HL-60/S4 (cell line): ENCODE results near the gene DDX54.
"Not testable (repeated sequence)": the region's sequence is repeated elsewhere in the genome, so short reads cannot be mapped to it uniquely, and the experiment has no call there.

Experiments
- in situ Hi-C: fragments of 300-500 bp; cut with MboI; formaldehyde crosslinking; loops from 2 replicates; pipeline ENCODE4 v1.14.3; 2022; ENCODE audit warnings: low sequenced_read_pairs

The DDX54 gene

DNA sequence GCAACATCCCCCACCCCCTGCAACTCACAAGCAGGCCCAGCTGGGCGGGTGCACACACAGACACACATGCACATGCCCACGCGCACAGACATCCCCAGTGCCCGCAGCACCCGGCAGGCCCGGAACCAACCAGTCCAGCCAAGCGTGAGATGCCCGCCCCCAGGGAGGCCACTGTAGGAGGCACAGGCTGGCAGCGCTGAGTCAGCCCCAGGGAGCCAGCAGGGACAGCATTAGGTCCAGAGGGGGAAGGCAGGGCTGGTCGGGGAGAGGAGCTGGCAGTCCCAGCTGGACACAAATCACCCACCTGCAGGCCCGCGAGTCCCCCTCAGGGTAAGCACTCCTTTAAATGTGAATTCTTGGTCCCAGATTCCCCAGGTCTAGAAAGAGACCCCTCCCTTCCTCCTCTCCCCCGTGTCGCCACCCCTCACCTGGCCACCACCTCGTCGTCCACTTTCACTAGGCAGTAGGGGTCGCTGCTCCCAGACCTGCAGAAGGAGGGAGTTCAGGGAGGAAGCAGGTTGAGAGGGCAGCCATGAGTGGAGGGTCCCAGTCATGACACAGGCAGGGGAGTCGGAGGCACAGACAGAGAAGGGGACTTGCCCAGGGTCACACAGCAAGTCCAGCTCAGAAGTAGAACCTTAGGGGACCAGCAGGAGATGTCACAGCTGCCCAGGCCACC is 54.7 kb downstream of the DDX54 start:
- in situ Hi-C loops = no loop called here

DNA sequence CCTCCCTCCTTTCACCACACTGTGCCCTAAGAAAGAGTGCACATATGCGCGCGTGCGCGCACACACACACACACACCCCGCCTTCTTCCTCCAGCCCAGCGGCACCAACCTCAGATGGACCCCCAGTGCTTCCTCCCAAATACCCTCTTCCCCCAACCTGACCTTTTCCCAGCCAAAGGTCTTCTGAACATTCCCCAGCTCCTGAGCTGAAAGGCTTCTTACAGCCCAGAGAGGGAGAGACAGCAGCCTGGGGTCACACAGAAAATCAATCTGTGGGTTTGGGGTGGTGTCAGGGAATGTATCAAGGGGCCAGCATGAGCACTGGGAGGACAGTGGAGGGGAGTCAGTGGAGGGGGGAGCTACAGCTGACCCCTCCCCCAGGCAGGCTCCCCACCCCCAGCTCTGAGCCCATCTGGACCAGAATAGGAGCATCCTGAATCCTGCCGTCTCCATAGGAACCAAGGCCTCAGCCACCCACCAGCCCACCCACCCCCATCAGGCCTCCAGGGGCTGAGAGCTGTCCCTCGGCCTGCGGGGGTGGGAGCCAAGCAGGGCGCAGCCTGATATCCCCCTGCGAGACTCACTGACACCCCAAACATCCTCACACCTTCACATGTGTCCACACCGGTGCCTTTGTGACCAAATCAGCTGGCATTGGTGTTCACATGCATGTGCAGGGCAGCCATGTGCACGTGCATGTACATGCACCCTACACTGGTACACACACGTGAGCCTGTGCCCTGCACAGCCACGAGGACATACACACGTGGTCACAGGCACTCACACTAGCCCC is 55.4 kb downstream of the DDX54 start:
- in situ Hi-C loops = no loop called here

DNA sequence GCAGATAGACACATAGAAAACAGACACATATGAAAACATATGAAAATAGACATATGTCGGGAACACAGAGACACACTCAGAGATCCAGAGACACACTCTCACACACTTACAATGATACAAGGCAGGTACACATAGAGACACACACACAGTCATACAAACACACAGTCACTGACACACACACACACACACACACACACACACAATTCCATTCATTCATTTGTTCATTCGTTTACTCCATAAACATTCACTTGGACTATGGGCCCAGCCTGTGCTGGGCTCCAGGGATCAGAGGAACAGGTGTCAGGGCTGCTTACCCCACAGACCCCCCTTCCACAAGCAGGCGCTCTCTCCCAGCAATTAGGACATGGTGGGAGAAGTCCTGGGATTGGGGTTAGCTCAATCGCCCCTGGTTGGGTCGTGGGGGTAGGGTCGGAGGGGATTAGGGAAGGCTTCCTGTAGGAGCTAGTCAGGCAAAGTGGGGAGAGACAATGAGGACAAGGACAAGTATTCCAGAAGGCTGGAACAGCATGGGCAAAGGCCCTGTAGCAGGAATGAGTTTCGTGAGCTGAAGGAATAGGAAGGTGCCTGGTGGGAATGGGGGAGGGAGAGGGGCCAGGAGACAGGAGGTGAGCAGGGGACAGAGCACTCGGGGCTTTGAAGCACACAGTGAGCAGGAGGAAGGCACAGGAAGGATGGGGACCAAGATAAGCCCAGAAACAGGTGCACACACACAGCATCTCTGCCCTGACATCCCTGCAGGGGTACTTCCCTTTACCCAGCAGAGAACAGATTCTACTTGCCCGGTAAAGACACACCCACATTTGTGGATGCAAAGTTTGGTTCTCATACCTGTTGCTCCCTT is 56.2 kb downstream of the DDX54 start:
- in situ Hi-C loops = no loop called here

DNA sequence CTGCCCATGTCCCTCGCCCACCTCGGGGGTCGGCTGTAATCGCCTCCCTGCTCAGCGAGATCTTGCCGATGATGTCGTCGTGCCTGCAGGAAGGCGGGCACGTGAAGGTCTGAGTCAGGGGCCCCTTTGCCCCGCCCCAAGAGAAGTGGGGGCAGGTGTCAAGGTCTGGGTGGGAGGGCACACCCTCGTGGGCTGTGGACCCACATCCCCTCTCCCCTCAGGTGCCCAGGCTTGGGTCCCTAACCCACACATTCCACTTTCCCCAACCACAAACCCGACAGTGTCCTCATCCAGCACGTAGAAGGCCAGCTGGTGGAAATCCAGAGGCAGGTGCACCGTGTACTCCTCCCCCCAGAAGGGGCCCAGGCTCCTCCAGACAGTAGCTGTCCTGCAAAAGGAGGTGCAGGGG is 57.5 kb downstream of the DDX54 start:
- in situ Hi-C loops = no loop called here

DNA sequence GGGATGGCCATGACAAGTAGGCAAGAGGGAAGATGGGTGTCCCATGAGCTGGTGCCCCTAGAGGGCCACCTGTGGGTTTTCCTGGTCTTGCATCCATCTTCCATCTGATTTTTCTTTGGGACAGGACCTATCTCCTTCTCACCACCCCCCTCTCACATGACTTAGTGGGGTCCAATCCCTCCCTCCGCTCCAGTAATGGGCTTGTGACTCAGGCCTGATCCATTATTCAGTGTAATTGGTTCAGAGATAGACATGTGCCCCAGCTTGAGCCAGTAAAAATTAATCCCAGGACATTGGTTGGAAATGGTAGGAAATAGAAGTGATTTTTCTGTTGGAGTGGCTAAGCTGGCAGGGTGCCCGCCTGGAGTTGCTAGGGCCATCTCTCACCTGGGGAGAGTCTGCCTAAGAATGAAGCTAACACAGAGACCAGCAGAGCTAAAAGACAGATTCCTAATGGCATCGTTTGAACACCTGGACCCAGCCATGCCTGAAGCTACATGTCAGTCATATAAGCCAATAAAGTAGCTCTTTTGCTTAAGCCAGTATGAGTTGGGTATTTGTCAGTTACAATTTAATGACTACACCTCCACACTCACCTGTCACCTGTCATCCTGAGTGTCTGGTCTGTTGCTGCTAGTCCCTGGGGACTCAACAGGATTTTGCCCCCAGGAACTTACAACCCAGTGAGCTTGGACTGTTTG is 64.5 kb downstream of the DDX54 start:
- in situ Hi-C loops = no loop called here

DNA sequence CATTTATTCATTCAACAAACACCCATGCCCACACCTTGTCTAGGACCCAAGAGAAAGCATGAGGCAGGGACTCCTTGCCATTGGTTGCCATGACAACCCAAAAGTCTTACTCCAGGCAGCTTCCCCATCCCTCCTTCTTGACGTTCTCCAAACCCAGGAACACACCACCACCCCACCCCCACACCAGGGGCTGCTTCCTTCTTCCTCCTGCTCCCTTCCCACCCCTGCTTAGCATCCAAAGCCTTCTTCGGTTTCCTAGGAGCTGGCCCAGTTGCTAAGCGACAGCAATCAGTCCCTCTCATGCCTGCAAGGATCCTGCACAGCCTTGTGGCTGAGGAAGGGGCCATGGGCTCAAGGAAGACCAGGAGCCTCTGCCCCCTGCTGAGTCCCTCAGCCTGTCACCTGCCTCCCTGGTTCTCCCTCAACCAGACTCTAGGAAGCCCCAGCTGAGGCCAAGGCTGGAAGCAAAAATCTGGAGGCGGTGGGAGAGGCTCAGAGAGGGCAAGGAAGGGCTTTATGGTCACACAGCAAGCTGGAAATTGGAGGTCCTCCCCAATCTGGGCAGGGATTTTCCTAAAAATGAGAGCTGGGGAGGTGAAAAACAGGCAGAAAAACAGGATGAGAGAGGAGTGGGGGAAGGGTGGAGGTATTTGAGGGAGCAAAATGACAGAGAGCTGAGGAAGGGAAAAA is 65.2 kb downstream of the DDX54 start:
- in situ Hi-C loops = no loop called here

DNA sequence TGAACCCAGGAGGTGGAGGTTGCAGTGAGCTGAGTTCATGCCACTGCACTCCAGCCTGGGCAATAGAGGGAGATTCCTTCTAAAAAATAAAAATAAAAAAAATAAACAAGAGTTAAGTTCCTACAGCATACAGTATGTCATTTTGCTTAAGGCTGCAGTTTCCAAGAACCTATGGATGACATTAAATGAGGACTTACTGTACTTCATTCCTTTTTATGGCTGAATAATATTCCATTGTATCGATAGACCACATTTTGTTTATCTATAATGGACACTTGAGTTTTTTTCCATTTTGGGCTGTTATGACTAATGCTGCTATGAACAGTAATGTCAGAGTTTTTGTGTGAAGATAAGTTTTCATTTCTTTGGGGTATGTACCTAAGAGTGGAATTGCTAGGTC is 67.1 kb downstream of the DDX54 start:
- in situ Hi-C loops = no loop called here

DNA sequence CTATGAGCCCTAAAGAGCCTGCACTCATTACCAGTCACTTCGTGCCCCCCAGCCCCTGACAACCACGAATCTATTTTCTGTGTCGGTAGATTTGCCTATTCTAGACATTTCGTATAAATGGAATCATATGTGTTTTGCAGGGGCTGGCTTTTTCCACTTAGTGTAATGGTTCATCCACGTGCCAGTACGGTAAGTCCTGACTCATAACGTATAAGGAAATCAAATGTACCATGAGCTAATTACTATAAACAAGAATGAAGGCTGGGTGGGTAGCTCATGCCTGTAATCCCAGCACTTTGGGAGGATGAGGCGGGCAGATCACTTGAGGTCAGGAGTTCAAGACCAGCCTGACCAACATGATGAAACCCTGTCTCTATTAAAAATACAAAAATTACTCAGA is 67.6 kb downstream of the DDX54 start:
- in situ Hi-C loops = not testable (repeated sequence)

DNA sequence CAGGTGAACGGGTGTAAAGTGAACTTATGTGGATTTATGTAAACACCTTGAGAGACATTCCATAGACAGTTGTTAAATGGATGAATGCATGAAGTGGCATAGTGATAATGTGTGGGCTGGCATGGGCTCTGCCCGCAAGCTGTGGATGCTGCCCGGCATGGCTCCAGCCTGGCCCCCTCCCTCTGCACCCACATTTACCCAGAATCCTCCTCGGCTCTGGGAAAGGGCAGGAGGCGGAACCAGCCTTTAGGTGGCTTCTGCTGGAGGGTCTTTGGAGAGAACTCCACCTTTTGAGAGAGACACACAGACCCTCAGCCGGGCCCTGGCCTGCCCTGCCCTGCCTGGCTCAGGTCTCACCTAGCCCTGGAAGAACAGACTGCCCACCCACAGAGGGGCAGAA is 68.4 kb downstream of the DDX54 start:
- in situ Hi-C loops = no loop called here

DNA sequence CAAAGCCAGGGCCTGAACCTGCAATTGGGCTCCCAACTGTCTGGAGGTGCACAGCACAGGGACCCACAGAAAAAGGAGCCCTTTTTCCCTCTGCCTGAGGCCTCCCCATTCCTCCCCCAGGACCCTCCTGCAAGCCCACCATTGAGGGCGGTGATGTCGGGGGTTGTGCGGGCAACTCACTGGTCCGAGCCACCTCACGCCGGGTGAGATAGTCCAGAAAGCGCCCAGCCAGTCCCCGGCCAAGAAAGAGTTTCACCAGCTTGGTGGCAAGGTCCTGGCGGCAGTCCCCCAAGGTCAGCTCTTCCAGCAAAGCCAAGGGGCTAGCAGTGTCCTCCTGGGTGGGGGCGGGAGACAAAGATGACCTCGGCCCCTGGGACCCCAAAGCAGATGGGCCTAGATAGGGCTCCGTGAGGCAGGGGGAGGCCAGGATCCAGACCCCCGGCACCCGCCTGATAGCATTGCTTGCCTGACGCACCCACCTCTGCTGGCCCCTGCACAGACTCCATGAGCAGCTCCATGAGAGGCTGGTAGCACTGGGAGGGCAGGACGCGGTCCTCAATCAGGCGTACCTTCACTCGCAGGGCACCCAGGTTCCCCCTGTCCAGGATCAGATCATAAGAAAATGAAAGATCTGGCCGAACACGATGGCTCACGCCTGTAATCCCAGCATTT is 69.7 kb downstream of the DDX54 start:
- in situ Hi-C loops = no loop called here

DNA sequence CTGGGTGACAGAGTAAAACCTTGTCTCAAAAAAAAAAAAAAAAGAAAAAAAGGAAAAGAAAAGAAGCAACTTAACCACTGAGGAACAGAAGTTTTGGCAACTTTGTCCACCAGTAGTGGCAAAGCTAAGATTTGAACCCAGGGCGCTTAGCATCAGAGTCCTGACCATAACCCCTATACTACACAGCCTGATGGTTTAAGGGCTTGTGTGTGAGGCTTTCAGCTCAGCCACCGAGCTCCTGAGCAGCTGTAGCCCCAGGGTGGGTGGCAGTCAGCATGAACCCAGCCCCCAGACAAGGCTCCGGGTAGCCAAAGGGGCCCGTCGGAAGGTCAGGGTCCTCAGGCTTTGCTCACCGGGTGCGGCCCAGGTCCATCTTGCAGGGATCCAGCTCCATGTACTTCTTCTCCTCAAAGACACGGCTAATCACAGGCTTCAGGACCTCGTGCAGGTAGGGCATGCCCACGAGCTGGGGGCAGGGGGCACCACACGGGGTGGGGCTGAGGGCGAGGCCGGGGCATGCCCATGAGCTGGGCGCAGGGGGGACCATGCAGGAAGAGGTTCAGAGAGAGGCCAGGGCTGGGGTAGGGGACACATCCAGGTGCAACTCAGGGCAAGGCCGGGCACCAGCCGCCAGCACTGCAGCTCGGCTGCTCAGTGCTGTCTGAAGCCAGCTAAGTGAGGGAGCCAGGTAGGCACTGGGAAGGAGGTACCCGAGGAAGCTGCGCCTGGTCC is 70.7 kb downstream of the DDX54 start:
- in situ Hi-C loops = no loop called here

DNA sequence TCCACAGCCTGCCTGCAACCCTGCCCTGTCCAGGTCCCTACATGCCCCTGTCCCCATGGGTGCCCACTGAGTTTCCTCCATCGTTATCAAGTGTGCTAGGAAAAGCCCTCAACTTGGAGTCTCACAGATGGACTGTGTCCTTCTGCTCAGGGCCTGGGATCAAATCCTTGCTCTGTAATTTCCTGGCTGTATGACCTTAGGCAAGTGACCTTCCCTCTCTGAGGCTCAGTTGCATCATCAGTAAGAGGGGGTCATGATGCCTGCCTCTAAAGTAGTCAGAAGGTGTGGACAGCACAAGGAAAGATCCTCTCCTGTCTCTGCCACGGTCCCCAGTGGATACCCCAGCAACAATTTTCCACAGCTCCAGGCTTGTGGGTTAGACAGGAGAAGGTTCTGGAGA is 71.9 kb downstream of the DDX54 start:
- in situ Hi-C loops = no loop called here

DNA sequence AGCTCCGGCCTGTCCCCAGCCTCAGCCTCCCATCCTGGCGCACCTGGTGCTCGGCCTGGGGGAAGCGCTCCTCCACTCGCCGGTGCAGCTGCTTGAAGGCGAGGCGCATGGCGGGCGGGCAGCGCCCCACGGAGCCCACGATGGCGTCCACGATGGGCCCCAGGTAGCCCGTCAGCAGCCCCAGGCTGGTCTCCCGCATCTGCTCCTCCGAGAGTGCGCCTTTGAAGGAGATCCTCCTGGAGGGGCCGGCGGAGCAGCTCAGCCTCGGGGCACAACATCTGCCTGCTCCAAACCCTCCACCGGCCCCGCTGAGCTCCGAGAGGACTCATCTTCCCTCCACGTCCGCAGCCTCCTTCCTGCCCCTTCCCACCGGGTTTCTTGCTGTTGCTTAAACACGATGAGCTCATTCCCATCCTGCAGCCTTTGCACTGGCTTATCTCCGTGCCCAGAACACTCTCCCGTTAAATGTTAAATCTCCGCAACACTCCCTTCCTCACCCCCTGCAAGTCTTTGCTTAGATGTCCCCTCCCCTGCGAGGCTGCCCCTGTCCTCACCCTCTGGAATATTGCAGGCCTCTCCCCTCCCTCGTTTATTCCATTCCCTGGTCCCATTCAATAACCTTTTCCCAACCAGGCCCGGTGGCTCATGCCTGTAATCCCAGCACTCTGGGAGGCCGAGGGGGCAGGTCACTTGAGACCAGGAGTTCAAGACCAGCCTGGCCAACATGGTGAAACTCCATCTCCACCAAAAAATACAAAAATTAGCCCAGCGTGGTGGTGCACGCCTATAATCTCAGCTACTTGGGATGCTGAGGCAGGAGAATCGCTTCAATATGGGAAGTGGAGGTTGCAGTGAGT is 73.0 kb downstream of the DDX54 start:
- in situ Hi-C loops = no loop called here

DNA sequence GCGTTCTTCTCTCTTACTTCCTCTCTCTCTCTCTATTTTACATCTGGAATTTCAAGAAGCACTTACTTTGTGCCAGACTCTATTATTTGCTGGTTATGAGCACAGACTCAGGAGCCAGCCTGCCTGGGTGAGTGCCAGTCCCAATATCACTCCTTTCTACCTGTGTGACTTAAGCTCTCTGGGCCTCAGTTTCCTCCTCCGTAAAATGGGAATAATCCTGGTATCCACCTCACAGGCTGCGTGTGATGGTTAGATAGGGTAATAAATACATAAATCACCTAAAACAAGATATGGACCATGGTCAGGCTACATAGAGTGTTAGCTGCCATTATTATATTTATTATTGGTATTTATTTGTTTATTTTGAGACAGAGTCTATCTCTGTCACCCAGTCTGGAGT is 74.0 kb downstream of the DDX54 start:
- in situ Hi-C loops = no loop called here

DNA sequence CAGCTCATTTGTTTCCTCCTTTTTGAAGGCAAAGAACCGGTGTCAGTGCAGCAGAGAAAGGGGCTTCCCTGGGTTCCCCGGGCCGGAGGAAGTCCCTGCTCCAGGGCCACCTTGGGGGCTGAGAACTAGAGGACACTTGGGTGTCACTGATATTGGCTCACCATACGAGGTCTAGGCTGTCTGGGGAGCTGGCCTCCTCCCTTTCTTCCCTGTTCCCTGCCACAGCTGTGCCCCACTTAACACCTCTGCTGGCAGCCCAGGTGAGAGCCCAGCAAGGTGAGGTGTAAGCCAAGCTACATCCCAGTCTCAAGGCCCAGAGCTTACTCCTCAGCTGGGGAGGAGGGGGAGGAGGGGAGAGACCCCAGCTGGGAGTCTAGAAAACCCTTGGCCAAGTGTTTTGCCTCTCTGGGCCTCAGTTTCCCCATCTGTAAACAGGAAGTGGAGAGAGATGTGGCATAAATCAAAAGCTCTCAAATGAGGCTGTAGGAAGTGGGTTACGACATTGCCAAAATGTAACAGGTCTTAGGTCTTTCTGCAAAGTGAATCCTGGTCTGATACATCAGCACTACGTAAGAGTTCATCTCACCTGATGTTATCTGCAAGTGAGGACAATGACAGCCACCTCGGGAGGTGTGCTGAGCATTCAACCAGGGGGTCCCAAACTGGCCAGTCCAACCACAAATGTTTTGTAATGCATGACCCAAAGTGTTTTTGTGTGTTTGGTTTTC is 75.2 kb downstream of the DDX54 start:
- in situ Hi-C loops = no loop called here

DNA sequence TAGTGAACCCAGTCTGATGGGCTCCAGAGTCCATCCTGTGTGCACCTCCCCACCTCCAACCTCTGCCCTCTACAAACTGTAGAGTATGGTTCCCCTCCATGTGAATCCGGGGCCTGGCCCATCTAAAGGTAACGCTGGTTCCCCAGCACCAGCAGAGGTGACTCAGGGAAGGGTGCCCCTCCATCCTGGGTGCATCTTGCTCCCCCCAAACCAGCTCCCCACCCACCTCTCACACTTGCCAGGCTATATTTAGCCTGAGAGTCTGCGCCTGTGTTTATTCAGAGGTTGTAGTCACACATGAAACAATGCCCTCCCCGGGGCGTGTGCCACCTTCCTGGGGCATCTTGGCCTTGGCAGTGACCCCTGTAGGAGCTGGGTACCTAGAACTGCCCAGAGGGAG is 75.9 kb downstream of the DDX54 start:
- in situ Hi-C loops = no loop called here

DNA sequence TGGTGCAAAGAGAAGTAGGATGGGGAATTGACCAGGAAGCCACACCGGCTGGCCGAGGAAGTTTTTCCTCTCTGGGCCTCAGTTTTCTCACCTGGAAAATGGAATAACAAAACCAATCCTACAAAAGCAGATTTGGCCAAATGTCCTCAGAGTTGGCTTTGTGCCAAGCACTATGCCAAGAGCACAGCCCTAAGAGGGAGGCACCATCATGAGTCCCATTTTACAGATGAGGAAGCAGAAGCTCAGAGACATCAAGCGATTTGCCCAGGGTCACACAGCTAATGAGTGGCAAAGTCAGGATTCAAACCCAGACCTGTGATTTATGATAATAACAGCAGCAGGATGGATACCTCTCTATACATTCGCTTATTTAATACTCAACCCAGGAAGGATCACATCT is 77.0 kb downstream of the DDX54 start:
- in situ Hi-C loops = no loop called here
